ENCODE results near the gene RNASE7. TPM values are rescaled to one million over a fixed set of nuclear protein-coding genes. Genes with fewer than 3 reads are reported as not detected.

RNASE7 gene
- total and polyA plus RNA-seq, 11 donors: 0.04 TPM; not detected in 10

GRCh38 chr14:21060614-21061346 lies 18.6 kb downstream of the RNASE7 start:
- ATAC-seq (no peak), DNase-seq (no peak)
- Histone ChIP-seq H3K27me3 (no peaks in the 10 kb centered on the region), H3K27ac (no peak overlapping the region), H3K4me3 (no peak overlapping the region), H3K36me3 (no peaks in the 10 kb centered on the region), H3K4me1 (peaks cover 0 to 10% (median 2%) of the 10 kb centered on the region in 12 donors), H3K9me3 (no peaks in the 10 kb centered on the region)
- TF ChIP-seq POLR2A (IDR thresholded peaks at IDR 0.05) (no peak), CTCF (IDR thresholded peaks at IDR 0.05) (no peak)
- intact Hi-C loops (cut with DNase I): no loop called here
- 77 to 83% (median 81%) methylated on average over 13 of the region's 13 CpGs for WGBS, 4 donors

- Histone ChIP-seq H3K4me3 (no peak overlapping the region), H3K9me3 (no peaks in the 10 kb centered on the region), H3K36me3 (no peaks in the 10 kb centered on the region), H3K27ac (no peak overlapping the region), H3K4me1 (peaks cover 0 to 10% (median 2%) of the 10 kb centered on the region in 12 donors), H3K27me3 (no peaks in the 10 kb centered on the region)
- no peak for TF ChIP-seq POLR2A (IDR thresholded peaks at IDR 0.05)
- no peak for TF ChIP-seq CTCF (IDR thresholded peaks at IDR 0.05)
- WGBS, 4 donors: 87 to 96% (median 92%) methylated on average over 3 of the region's 3 CpGs
- DNase-seq: no peak
- intact Hi-C loops (cut with DNase I): no loop called here
- no peak for ATAC-seq
Measured at GRCh38 chr14:21061347-21061668, 19.1 kb downstream of the RNASE7 start.

- peak in 2 of 4 donors; percentile 40 to 67 for ATAC-seq
- no peak for DNase-seq
- Histone ChIP-seq H3K27me3 (no peaks in the 10 kb centered on the region), H3K36me3 (no peaks in the 10 kb centered on the region), H3K27ac (peak overlapping the region in 1 of 12 donors; percentile 20), H3K4me3 (no peak overlapping the region), H3K4me1 (peaks cover 0 to 10% (median 4%) of the 10 kb centered on the region in 12 donors), H3K9me3 (no peaks in the 10 kb centered on the region)
- WGBS, 4 donors: 38 to 50% (median 44%) methylated on average over 3 of the region's 3 CpGs
- TF ChIP-seq CTCF (IDR thresholded peaks at IDR 0.05) (no peak), POLR2A (IDR thresholded peaks at IDR 0.05) (no peak)
- intact Hi-C loops (cut with DNase I): no loop called here
Measured at GRCh38 chr14:21063479-21063878, 21.3 kb downstream of the RNASE7 start.

- intact Hi-C loops (cut with DNase I): loop anchor here in 3 of 10 donors (5.0 kb wide), 2 partner anchors 35 to 40 kb away; partner anchors contain the start of gene TMEM253 (in 1 of the 3)
- Histone ChIP-seq H3K4me3 (no peak overlapping the region), H3K27me3 (peaks cover 0 to 6% (median 0%) of the 10 kb centered on the region in 9 donors), H3K36me3 (no peaks in the 10 kb centered on the region), H3K4me1 (peaks cover 0 to 31% (median 22%) of the 10 kb centered on the region in 12 donors), H3K27ac (no peak overlapping the region), H3K9me3 (no peaks in the 10 kb centered on the region)
- 84 to 87% (median 85%) methylated on average over 7 of the region's 7 CpGs for WGBS, 4 donors
- peak in 2 of 12 donors; percentile 8 to 9 for TF ChIP-seq CTCF (IDR thresholded peaks at IDR 0.05)
- no peak for TF ChIP-seq POLR2A (IDR thresholded peaks at IDR 0.05)
- no peak for ATAC-seq
- no peak for DNase-seq
Measured at GRCh38 chr14:21066882-21067502, 24.8 kb downstream of the RNASE7 start.

Data from heart left ventricle (tissue), 16 donors.